ENCODE results near the gene IP6K3.

IP6K3 gene

DNA sequence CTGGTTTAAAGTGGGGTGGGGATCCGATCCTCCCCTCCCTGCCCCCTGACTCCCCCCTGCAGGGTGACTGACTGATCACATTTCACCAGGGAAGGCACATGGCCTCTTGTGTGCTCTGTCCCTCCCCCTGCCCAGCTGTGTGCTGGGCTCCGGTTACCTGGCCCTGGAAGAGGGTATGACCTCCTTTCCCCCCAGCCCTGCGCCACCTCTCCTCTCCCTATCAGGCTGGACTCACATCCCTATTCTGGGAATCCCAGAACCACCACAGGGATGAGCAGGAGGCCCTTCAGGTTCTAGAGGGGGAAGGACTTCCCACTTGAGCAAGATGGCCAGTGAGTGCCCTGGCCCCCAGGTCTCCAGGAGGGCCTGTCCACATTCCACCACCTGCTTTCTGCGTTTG, 2.1 kb upstream of the IP6K3 start:
- Histone ChIP-seq H3K36me3 (replicated peaks; ENCODE audit: insufficient read depth, low read length) (no peaks in the 10 kb centered on the region), H3K79me2 (ENCODE audit: low read length) (no peaks in the 10 kb centered on the region), H3K4me3 (ENCODE audit: low read length) (no peak overlapping the region), H3K9ac (ENCODE audit: low read length) (no peak overlapping the region), H3K27me3 (replicated peaks; ENCODE audit: insufficient read depth, low read length) (peaks cover 63% of the 10 kb centered on the region), H3K4me1 (ENCODE audit: low read length) (no peaks in the 10 kb centered on the region), H3K9me2 (replicated peaks; ENCODE audit: insufficient read depth, low read length) (no peaks in the 10 kb centered on the region), H3K27ac (ENCODE audit: low read length) (no peak overlapping the region), H3K4me2 (ENCODE audit: low read depth, low read length) (no peak overlapping the region), H3K9me3 (replicated peaks; ENCODE audit: insufficient read depth, low read length) (no peaks in the 10 kb centered on the region), H2AFZ (ENCODE audit: low read length) (no peak overlapping the region), H3F3A (ENCODE audit: insufficient read depth, low read length) (no peaks in the 10 kb centered on the region), H4K20me1 (ENCODE audit: insufficient read depth, low read length) (no peaks in the 10 kb centered on the region)
- DNase-seq: no peak
- TF ChIP-seq EZH2phosphoT487 (IDR thresholded peaks at IDR 0.05; ENCODE audit: low read length) (no peak), EZH2 (optimal IDR thresholded peaks at IDR 0.05; ENCODE audit: low read depth, low read length) (no peak)
- TF ChIP-seq, protein P1, sequence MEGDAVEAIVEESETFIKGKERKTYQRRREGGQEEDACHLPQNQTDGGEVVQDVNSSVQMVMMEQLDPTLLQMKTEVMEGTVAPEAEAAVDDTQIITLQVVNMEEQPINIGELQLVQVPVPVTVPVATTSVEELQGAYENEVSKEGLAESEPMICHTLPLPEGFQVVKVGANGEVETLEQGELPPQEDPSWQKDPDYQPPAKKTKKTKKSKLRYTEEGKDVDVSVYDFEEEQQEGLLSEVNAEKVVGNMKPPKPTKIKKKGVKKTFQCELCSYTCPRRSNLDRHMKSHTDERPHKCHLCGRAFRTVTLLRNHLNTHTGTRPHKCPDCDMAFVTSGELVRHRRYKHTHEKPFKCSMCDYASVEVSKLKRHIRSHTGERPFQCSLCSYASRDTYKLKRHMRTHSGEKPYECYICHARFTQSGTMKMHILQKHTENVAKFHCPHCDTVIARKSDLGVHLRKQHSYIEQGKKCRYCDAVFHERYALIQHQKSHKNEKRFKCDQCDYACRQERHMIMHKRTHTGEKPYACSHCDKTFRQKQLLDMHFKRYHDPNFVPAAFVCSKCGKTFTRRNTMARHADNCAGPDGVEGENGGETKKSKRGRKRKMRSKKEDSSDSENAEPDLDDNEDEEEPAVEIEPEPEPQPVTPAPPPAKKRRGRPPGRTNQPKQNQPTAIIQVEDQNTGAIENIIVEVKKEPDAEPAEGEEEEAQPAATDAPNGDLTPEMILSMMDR (IDR thresholded peaks at IDR 0.05; ENCODE audit: low read length): no peak

DNA sequence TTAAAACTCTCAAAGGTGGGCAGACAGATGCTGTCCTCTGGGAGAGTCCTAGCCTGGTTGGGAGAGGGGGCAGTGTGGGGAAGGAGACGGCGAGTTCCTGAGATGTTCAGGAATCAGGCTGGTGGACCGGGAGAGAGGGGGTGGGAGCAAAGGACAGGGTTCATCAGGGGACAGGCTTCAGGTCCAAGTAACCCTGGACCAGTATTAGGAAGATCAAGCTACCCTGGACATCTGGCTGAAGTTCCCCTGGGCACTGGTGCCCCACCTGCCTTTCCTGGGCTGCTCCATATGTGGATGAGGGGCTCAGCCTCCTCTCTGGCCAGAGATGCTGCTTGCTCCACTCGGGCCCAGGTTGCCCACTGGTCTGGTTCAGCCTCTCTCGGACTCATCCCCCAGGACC, 1.1 kb upstream of the IP6K3 start:
- DNase-seq: no peak
- Histone ChIP-seq H3K36me3 (replicated peaks; ENCODE audit: insufficient read depth, low read length) (no peaks in the 10 kb centered on the region), H3K9me2 (replicated peaks; ENCODE audit: insufficient read depth, low read length) (no peaks in the 10 kb centered on the region), H3F3A (ENCODE audit: insufficient read depth, low read length) (no peaks in the 10 kb centered on the region), H3K4me1 (ENCODE audit: low read length) (no peaks in the 10 kb centered on the region), H3K4me2 (ENCODE audit: low read depth, low read length) (no peak overlapping the region), H3K27me3 (replicated peaks; ENCODE audit: insufficient read depth, low read length) (peaks cover 71% of the 10 kb centered on the region), H4K20me1 (ENCODE audit: insufficient read depth, low read length) (no peaks in the 10 kb centered on the region), H3K4me3 (ENCODE audit: low read length) (no peak overlapping the region), H3K9me3 (replicated peaks; ENCODE audit: insufficient read depth, low read length) (no peaks in the 10 kb centered on the region), H3K79me2 (ENCODE audit: low read length) (no peaks in the 10 kb centered on the region), H3K9ac (ENCODE audit: low read length) (no peak overlapping the region), H2AFZ (ENCODE audit: low read length) (no peak overlapping the region), H3K27ac (ENCODE audit: low read length) (no peak overlapping the region)
- TF ChIP-seq, protein P1 (IDR thresholded peaks at IDR 0.05; ENCODE audit: low read length): no peak
- no peak for TF ChIP-seq EZH2phosphoT487 (IDR thresholded peaks at IDR 0.05; ENCODE audit: low read length)
- no peak for TF ChIP-seq EZH2 (optimal IDR thresholded peaks at IDR 0.05; ENCODE audit: low read depth, low read length)

DNA sequence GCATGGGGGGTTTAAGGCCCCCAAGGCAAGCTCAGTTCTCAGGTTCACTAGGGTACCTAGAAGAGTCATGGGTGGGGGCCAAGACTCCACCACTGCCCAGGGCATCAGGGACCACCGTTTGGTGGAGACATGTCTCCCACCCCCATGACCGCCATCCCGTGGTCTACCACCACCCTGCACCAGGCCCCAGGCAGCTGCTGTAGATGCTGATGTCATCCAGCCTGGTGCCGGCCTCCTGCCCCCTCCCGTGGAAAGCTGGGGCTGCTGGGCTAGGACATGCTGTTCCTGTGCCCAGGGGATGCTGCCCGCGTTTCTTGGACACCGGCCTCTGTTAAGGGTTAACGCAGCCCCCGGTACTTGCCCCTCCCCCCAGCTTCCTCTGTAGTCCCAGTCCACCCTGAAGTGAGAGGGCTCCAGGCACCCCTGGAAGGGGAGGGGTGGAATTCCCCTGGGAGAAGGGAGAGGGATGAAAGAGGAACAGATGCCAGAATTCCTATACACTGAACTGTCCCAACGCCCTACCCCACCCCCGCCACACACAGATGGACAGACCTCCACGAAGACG, 587 bp downstream of the IP6K3 start:
- TF ChIP-seq, protein P1 (IDR thresholded peaks at IDR 0.05; ENCODE audit: low read length): no peak
- TF ChIP-seq EZH2 (optimal IDR thresholded peaks at IDR 0.05; ENCODE audit: low read depth, low read length): no peak
- TF ChIP-seq EZH2phosphoT487 (IDR thresholded peaks at IDR 0.05; ENCODE audit: low read length): no peak
- H3K9me3 ChIP-seq (replicated peaks; ENCODE audit: insufficient read depth, low read length): no peaks in the 10 kb centered on the region
- H3K9me2 ChIP-seq (replicated peaks; ENCODE audit: insufficient read depth, low read length): no peaks in the 10 kb centered on the region
- H3K9ac ChIP-seq (ENCODE audit: low read length): no peak overlapping the region
- H3K27ac ChIP-seq (ENCODE audit: low read length): no peak overlapping the region
- no peak overlapping the region for H3K4me3 ChIP-seq (ENCODE audit: low read length)
- no peaks in the 10 kb centered on the region for H3F3A ChIP-seq (ENCODE audit: insufficient read depth, low read length)
- no peaks in the 10 kb centered on the region for H4K20me1 ChIP-seq (ENCODE audit: insufficient read depth, low read length)
- no peak overlapping the region for H3K4me2 ChIP-seq (ENCODE audit: low read depth, low read length)
- H2AFZ ChIP-seq (ENCODE audit: low read length): no peak overlapping the region
- no peaks in the 10 kb centered on the region for H3K4me1 ChIP-seq (ENCODE audit: low read length)
- no peaks in the 10 kb centered on the region for H3K36me3 ChIP-seq (replicated peaks; ENCODE audit: insufficient read depth, low read length)
- peaks cover 75% of the 10 kb centered on the region for H3K27me3 ChIP-seq (replicated peaks; ENCODE audit: insufficient read depth, low read length)
- no peak for DNase-seq
- H3K79me2 ChIP-seq (ENCODE audit: low read length): no peaks in the 10 kb centered on the region
